HFF-Myc (cell line): ENCODE results near the gene TEX35.

ENCODE experiments used
- DNase-seq: peaks from one replicate; pipeline ENCODE4 v3.0.0-alpha.2; 2011; ENCODE audit warnings: low read depth; ENCODE audit errors: extremely low read depth
- H3K4me3 ChIP-seq: replicated peaks from 2 replicates; pipeline ENCODE4 v1.5.1; 2011; ENCODE audit warnings: low read depth, mild to moderate bottlenecking, control low read depth, low read length
- CTCF ChIP-seq: IDR thresholded peaks from 2 replicates; pipeline ENCODE4 v1.5.1; 2012; ENCODE audit warnings: mild to moderate bottlenecking, low read depth, low read length, control low read depth; ENCODE audit errors: missing control alignments

The TEX35 gene

GRCh38 chr1:178560871-178561376 is 48.0 kb downstream of the TEX35 start:
- no peak overlapping the region for H3K4me3 ChIP-seq
- no peak for DNase-seq
- no peak for TF ChIP-seq CTCF

GRCh38 chr1:178563099-178563820 is 50.4 kb downstream of the TEX35 start:
- no peak for TF ChIP-seq CTCF
- DNase-seq, result no peak
- H3K4me3 ChIP-seq, result no peak overlapping the region

- DNase-seq, result no peak
- TF ChIP-seq CTCF, result no peak
- H3K4me3 ChIP-seq, result no peak overlapping the region
These were observed 51.3 kb downstream of the TEX35 start for GRCh38 chr1:178564086-178564782.

- no peak for DNase-seq
- no peak for TF ChIP-seq CTCF
- H3K4me3 ChIP-seq, result no peak overlapping the region
These were observed 51.9 kb downstream of the TEX35 start for GRCh38 chr1:178564783-178565180.

GRCh38 chr1:178565586-178565985 is 52.7 kb downstream of the TEX35 start:
- DNase-seq, result no peak
- no peak overlapping the region for H3K4me3 ChIP-seq
- no peak for TF ChIP-seq CTCF

GRCh38 chr1:178566187-178566586 is 53.3 kb downstream of the TEX35 start:
- no peak for TF ChIP-seq CTCF
- no peak for DNase-seq
- H3K4me3 ChIP-seq, result no peak overlapping the region
